Non-pigmented ciliary epithelial cell (primary cell): ENCODE results near the gene PTPN7.
"Not testable (repeated sequence)": the region's sequence is repeated elsewhere in the genome, so short reads cannot be mapped to it uniquely, and the experiment has no call there.

Experiments used
- DNase-seq: peaks from one replicate; pipeline ENCODE4 v3.0.0-alpha.2; 2010; ENCODE audit warnings: low read depth

The PTPN7 gene

DNA sequence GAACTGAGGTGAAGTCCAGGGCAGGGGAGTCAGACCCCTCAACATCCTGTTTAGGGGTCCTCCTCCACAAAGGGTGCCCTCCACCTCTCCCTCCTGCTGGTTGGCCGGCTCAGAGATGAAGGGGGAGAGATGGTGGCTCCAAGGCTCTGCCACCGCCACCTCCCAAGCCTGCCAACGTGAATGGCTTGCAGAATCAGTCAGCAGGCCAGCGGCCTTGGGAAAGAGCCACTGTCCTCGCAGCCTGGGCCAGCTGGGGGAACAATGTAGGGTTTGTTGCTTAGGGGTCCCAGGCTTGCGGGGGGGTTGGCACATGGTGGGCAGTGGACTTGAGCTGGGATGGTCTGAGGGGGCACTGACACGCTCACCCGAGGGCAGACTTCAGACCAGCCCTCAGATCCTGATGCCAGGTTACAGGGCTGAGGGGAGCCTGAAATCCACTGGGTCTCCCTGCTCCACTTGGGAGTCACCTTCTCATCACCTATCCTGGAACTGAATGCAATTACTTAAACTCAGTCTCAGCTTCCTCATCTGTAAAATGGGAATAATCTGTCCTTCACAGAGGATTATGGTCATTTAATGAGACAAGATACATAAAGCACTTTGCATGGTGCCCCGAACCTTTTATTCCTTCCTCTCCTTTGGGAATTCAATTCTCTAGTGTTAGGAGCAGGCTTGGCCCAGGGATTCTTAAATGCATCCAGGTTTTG lies 29.4 kb downstream of the PTPN7 start:
- no peak for DNase-seq

DNA sequence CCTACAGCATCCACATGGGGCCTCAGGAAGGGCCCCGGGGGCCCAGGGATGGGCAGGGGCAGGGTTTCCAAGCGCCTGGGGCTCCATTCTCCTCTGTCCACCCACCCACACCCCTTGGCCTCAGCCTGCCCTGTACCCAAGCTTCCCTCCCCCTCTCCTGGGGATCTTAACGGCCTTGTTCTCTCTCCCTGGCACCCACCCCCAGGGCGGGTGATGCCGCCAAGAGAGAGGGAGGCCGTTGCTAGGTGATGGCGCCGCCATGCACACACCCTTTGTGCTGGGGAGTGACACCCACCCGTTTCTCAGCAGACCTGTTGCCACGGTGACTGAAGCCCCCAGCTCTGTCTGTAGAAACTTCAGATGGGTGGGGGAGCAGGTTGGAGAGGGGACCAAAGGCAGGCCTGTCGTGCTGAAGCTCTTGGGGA lies 30.1 kb downstream of the PTPN7 start:
- no peak for DNase-seq

DNA sequence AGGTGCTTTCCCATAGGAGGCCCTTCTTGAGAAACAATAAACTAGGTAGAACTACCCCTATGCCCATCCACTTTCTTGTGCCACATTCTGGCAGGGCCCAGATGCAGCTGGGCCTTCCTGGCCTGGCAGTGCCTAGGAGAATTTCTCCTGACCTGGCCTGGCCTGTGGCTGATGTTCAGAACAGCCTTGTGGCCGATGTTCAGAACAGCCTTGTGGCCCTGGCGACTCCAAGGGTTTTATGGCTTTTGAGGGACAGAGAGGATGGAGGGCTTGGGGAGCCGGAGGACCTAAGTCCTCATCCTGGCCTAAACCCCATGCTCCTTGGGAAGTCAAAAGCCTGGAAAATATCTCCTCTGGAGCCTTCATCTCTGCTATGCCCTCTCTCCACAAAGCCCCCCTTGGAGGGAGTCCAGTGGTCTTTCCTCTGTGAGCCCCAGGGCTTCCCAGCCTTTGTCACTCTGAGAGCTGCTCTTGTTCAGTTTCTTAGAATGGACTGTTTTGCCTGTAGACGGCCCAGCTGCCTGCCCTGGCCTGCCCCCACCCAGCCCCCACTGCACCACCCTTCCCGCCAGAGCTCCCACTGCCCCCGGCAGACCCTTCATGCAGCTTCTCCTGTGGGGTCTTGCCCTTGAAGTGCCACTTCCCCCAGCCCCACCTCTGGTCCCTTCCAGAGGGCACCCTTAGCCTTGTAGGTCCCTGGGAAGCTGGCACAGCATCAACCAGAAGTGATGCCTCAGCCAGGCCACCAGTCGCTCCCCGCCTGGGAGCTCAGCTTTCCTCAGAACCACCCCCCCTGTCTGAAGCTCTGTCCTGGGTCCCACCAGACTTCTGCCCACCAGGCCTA lies 30.7 kb downstream of the PTPN7 start:
- DNase-seq, result no peak

DNA sequence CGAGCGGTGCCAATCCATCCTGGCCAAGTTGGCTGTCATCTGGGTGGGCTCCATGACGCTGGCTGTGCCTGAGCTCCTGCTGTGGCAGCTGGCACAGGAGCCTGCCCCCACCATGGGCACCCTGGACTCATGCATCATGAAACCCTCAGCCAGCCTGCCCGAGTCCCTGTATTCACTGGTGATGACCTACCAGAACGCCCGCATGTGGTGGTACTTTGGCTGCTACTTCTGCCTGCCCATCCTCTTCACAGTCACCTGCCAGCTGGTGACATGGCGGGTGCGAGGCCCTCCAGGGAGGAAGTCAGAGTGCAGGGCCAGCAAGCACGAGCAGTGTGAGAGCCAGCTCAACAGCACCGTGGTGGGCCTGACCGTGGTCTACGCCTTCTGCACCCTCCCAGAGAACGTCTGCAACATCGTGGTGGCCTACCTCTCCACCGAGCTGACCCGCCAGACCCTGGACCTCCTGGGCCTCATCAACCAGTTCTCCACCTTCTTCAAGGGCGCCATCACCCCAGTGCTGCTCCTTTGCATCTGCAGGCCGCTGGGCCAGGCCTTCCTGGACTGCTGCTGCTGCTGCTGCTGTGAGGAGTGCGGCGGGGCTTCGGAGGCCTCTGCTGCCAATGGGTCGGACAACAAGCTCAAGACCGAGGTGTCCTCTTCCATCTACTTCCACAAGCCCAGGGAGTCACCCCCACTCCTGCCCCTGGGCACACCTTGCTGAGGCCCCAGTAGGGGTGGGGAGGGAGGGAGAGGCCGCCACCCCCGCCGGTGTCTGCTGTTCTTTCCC lies 32.4 kb downstream of the PTPN7 start:
- DNase-seq, result no peak

DNA sequence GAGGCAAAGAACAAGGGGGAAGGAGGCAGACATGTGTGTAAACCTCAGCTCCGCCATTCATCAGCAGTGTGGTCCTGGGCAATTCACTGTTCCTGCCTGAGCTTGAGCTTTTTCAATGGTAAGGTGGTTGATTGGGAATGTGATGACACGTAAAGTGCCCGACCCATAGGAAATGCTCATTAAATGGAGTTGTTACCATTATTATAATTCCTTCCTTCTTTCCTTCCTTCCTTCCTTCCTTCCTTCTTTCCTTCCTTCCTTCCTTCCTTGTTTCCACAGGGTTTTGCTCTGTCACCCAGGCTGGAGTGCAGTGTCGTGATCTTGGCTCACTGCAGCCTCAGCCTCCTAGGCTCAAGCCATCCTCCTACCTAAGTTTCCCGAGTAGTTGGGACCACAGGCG lies 33.3 kb downstream of the PTPN7 start:
- no peak for DNase-seq

DNA sequence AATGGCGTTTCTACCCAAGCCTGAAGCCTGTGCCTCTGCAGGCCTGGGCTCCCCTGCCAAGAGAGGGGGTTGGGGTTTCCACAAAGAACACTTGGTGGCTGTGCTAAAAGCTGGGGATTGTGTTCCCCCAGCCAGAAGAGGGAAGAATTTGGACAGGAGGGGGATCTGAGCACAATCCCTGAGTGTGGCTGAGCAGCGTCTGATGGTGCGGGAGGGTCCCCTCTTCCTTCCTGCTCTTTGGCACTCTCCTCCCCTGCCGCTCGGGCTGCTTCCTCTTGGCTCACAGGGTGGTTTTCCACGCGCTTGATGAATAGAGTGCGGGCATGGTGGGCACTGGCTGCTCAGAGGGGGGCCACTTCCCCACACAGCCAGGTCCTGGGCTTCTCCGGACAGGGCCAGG lies 34.0 kb downstream of the PTPN7 start:
- no peak for DNase-seq

DNA sequence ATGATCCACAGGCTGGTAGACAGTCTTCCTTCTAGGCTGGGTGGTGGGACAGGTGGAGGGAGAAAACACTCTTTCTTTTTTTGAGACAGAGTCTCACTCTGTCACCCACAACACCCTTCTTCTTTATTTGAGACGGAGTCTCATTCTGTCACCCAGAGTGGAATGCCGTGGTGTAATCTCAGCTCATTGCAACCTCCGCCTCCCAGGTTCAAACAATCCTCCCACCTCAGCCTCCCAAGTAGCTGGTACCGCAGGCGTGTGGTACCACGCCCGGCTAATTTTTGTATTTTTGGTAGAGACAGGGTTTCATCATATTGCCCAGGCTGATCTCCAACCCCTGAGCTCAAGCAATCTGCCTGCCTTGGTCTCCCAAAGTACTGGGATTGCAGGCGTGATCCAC lies 34.8 kb downstream of the PTPN7 start:
- DNase-seq, result no peak

DNA sequence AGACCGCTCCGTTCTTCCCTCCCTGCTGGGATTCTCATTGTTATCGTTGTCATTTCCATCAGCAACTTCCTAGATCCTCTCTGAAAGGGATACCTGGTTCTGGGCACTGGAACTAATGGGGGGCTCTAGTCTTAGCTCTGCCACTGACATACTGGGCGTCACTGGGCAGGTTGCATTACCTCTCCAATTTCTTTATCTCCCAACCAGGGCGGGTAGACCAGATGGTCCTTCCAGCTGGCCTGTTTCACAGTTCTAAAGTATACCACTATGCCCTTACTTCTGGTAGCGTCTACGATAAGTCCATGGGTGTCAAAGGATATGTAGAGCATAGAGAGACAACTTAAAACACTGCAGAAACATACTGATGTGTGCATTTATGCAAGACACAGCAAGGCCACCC lies 36.3 kb downstream of the PTPN7 start:
- DNase-seq, result no peak

DNA sequence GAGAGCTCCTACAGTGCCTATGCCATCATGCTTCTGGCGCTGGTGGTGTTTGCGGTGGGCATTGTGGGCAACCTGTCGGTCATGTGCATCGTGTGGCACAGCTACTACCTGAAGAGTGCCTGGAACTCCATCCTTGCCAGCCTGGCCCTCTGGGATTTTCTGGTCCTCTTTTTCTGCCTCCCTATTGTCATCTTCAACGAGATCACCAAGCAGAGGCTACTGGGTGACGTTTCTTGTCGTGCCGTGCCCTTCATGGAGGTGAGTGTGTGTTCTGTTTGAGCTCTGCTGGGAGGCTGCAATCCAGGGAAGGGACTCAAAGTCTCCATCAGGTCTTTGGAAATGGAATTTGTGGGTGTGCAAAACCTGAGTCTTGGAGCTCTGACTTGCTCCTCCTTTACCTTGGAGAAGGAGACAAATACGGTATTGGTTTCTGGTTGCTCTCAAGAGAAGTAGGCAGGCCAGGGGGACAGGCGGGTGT lies 37.0 kb downstream of the PTPN7 start:
- no peak for DNase-seq

DNA sequence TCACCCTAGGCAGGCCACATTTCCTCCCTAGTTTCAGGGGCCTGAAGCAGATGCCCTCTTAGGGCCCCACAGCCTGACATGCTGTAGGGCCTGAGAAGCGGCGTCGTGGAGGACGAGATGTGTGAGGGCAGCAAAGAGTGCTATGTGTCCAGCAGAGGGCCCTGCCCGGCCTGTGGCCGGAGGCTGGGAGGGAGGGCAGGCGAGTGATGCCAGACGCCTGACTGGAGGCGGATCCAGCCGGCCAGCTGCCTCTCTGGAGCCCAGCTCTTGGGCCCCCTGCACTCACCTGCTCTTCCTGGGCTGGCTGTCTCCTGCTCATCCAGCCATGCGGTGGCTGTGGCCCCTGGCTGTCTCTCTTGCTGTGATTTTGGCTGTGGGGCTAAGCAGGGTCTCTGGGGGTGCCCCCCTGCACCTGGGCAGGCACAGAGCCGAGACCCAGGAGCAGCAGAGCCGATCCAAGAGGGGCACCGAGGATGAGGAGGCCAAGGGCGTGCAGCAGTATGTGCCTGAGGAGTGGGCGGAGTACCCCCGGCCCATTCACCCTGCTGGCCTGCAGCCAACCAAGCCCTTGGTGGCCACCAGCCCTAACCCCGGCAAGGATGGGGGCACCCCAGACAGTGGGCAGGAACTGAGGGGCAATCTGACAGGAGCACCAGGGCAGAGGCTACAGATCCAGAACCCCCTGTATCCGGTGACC lies 37.6 kb downstream of the PTPN7 start, which contains the start of gene GPR37L1:
Gene GPR37L1, plus strand, starts transcription at position 279 of the 697 bp plus-strand sequence. Its CDS starts 47 bp downstream, at position 326.
- no peak for DNase-seq

DNA sequence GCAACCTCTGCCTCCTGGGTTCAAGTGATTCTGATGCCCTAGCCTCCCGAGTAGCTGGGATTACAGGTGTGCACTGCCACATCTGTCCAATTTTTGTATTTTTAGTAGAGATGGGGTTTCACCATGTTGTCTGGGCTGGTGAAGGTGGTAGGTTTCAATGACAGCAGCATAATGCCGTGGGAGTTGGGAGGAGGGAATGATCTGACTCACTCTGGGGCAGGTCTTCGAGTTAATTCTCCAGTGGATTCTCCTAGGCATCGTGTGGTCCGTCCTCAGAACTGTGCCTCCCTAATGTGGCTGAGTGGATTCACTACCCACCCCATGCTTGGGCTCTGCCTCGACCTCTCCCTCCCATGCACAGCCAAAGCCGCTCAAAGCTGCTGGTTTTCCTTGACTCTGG lies 39.4 kb downstream of the PTPN7 start:
- no peak for DNase-seq

DNA sequence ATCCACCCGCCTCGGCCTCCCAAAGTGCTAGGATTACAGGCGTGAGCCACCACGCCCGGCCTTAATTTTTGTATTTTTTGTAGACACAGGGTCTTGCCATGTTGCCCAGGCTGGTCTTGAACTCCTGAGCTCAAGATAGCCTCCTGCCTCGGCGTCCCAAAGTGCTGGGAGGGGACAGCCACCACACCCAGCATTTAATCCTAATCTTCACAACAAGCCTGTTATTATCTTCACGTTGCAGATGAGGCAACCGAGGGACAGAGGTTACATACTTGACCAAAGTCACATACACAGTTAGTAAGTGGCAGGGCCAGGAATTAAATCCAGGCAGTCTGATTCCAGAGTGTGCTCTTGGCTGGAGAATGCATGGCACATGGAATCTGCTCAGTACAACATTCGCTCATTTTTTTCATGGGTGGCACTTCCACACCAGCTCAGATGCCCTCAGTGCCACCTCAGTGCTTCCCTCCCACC lies 42.5 kb downstream of the PTPN7 start:
- no peak for DNase-seq

DNA sequence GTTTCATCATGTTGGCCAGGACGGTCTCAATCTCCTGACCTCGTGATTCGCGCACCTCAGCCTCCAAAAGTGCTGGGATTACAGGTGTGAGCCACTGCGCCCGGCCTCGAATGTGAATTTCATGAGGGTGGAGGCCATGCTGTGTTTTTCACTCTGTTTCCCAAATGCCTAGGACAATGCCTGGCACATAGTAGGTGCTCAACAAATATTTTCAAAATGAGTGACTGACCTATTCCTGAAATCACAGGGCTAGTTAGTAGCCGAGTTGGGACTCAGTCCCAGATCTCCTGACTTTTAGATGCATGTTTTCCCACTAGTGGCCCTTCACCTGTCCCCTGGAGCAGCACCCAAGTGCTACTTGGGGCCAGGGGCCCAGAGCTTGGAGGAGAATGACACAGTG lies 44.1 kb downstream of the PTPN7 start:
- no peak for DNase-seq

DNA sequence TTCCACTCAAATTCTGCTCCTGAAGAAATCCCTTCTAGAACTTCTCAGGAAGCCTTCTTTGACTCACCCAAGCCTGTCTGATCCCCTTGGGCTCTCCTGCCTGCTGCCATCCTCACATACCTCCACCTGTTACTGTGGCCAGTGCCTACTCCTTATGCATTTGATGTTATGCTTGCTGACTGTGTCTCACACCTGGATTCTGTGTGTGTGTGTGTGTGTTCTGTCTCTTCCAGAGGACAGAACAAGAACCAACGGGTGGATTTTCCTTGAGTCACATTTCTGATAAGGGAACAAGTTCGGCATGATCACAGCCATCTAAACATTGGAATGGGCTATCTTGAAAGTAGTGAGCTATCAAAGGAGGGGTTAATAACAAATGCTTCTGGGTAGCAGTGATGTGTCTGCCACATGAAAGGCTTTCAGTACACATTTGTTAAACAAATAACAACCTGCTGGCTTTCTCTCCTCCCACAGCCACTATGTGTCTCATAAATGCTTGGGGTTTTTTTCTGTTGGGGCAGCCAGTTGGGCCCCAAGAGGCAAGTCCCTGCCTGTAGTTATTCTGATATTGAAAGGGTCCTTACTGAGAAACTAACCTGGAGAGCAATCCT lies 46.6 kb downstream of the PTPN7 start:
- DNase-seq, result no peak

DNA sequence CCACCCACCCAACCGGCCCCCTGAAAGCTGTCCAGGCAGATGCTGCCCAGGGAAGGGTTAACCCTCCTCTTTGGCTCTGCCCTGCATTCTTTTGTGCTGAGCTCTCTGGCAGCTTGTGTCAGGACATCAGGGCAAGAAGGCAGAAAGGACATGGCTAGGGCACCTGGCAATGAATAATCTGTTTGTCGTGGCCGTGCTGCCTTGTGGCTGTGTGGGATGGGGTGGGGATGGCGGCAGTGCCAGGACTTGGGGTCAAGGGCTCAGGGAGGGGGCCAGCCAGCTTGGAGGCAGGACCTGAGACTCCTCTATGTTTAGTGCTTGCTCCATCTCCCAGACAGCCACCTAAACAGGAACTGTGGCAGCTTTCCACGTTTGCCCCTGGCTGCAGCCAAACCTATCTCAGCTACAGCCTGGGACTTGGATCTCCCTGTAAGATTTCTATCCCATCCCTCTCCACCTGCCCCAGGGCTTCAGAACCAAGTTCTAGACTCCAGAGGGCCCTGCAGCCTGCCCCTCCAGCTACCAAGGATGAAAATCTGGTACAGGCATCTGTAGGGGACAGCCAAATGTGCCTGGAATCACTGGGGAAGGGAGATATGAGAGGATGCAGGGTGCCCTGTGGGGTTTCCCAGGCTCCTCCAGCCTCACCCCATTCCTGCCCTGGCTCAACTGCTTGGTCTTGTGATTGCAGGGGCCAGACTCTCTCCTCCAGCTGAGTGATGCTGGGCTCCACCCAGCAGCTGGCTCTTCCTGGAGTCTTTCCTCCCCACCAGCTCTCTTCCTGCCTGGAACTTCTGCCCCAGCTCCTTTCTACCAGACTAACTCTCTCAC lies 47.3 kb downstream of the PTPN7 start:
- no peak for DNase-seq

DNA sequence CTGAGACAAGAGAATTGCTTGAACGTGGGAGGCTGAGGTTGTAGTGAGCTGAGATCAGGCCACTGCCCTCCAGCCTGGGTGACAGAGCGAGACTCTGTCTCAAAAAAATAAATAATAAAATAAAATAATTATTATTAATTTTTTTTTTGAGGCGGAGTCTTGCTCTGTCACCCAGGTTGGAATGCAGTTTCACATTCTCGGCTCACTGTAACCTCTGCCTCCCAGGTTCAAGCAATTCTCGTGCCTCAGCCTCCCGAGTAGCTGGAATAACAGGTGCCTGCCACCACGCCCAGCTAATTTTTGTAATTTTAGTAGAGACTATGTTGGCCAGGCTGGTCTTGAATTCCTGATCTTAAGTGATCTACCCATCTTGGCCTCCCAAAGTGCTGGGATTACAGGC lies 48.8 kb downstream of the PTPN7 start:
- DNase-seq, result not testable (repeated sequence)

DNA sequence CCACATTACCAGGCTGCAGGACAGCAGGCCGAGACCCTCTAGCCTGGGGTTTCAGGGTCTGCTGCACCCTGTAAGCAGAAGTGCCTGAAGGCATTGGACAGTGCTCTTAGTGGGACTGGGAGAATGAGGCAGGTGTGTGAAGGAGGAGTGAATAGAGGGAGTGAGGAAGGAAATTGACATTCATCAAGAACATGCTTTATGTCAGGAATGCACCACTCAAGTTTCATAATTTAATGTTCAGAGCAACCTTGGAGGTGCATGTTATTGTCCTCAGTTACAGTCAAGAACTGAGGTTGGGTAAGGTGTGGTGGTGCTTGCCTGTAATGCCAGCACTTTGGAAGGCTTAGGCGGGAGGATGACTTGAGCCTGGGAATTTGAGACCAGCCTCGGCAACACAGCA lies 49.4 kb downstream of the PTPN7 start:
- no peak for DNase-seq

DNA sequence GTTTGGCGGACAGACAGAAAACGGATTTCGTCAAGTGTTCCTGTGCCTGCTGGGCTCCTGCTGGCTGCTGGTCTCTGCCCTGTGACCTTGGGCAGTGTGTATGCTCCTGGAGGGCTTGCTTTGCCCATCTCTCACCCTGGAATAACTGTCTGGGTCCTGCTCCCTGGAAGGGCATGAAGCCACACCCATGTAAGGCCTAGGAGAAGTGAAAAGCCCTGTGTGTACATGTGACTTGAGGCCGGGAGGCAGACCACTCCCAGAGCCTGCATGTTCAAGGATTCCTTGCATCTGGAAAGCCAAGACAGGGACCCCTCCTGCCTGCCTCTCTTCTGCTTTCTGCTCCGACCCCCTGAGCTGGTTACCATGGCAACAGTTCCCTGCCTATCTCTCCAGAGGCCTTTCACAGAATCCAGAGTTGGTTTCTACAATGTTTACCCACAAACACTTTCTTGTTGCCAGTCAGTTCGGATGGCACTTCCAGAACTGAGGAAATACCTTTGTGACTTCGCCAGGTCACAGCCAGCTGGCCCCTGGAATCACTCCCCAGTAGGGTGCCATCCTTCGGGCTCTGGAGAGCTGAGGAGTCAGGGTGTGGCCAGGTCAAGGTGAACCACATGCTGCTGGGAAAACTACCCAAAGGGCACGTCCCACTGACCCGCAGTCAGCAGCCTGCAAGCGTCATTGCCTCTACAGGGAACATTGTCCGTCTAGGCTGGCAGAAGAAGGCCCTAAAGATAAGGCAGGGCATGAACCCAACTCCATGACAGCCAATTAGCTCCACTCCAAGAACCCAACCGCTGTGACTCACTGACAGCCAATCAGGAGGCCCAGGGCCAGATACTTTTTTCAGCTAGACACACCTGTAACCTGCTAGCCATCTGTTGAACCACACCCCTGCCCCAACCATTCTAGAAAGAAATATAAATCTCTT lies 52.3 kb downstream of the PTPN7 start:
- no peak for DNase-seq

DNA sequence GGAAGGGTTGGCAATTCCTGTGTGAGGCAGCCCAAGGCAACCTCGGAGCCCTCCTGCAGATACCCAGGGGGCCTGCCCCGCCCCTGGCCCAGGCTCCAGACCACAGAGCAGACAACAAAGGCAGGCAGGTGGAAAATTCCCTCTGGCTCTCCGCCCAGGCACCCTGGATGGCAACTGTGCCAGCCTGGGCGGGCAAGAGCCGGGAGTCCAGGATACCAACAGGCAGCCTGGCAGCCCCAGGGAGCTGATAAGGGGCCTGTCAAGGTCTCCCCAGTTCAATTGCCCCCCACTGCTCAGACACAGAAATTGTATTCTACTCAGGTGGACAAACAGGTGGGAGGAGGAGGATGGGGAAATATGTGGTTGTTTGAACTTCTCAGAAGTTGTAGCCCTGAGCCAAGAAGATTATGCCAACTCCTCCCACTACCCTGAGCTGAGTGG lies 53.1 kb downstream of the PTPN7 start:
- DNase-seq, result no peak
